Measurements from ENCODE around the gene NFKBIZ. TPM values are rescaled to one million over a fixed set of nuclear protein-coding genes. Genes with fewer than 3 reads are reported as not detected.

NFKBIZ gene
- total RNA-seq, 4 donors from 2014 or later = 37.5 to 132 (median 56.9) TPM

DNA sequence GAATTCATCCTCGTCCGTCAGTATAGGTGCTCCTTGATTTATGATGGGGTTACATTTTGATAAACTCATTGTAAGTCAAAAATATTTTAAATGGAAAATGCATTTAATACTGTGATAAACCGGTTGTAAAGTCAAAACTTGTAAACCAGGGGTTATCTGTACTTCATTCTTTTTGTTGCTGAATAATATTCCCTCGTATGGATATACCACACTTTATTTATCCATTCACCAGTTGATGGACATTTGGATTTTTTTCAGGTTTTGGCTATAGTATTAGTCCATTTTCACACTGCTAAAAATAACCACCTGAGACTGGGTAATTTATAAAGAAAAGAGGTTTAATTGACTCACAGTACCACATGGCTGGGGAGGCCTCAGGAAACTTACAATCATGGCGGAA, 47.7 kb downstream of the NFKBIZ start:
- no peaks in the 10 kb centered on the region for H3K9me3 ChIP-seq
- no peak overlapping the region for H3K27ac ChIP-seq
- TF ChIP-seq, protein P1, sequence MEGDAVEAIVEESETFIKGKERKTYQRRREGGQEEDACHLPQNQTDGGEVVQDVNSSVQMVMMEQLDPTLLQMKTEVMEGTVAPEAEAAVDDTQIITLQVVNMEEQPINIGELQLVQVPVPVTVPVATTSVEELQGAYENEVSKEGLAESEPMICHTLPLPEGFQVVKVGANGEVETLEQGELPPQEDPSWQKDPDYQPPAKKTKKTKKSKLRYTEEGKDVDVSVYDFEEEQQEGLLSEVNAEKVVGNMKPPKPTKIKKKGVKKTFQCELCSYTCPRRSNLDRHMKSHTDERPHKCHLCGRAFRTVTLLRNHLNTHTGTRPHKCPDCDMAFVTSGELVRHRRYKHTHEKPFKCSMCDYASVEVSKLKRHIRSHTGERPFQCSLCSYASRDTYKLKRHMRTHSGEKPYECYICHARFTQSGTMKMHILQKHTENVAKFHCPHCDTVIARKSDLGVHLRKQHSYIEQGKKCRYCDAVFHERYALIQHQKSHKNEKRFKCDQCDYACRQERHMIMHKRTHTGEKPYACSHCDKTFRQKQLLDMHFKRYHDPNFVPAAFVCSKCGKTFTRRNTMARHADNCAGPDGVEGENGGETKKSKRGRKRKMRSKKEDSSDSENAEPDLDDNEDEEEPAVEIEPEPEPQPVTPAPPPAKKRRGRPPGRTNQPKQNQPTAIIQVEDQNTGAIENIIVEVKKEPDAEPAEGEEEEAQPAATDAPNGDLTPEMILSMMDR (IDR thresholded peaks at IDR 0.05) = no peak
- TF ChIP-seq POLR2A (IDR thresholded peaks at IDR 0.05) = no peak
- 95 to 98% methylated on average over 5 of the region's 5 CpGs for WGBS, 2 donors
- H3K27me3 ChIP-seq = no peaks in the 10 kb centered on the region
- DNase-seq = no peak
- H3K4me1 ChIP-seq = no peaks in the 10 kb centered on the region
- intact Hi-C loops (cut with DNase I) = no loop called here
- no peak overlapping the region for H3K4me3 ChIP-seq (replicated peaks in 1 of 3)
- no peaks in the 10 kb centered on the region for H3K36me3 ChIP-seq

DNA sequence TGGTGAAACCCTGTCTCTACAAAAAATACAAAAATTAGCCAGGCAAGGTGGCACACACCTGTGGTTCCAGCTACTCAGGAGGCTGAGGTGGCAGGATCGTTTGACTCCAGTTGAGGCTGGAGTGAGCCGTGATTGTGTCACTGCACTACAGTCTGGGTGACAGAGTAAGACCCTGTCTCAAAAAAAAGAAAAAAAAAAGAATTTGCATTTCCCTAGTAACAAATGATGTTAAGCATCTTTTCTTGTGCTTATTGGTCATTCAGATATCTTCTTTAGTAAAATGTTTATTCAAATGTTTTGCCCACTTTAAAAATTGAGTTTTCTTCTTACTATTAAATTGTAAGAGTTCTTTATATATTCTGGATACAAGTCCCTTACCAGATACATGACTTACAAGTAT, 48.7 kb downstream of the NFKBIZ start:
- no peaks in the 10 kb centered on the region for H3K9me3 ChIP-seq
- no peak for DNase-seq
- no peaks in the 10 kb centered on the region for H3K4me1 ChIP-seq
- no peaks in the 10 kb centered on the region for H3K27me3 ChIP-seq
- 85 to 90% methylated on average over 2 of the region's 2 CpGs for WGBS, 2 donors
- TF ChIP-seq POLR2A (IDR thresholded peaks at IDR 0.05) = no peak
- TF ChIP-seq, protein P1 (IDR thresholded peaks at IDR 0.05) = no peak
- no peak overlapping the region for H3K4me3 ChIP-seq (replicated peaks in 1 of 3)
- H3K36me3 ChIP-seq = no peaks in the 10 kb centered on the region
- H3K27ac ChIP-seq = no peak overlapping the region
- intact Hi-C loops (cut with DNase I) = no loop called here

DNA sequence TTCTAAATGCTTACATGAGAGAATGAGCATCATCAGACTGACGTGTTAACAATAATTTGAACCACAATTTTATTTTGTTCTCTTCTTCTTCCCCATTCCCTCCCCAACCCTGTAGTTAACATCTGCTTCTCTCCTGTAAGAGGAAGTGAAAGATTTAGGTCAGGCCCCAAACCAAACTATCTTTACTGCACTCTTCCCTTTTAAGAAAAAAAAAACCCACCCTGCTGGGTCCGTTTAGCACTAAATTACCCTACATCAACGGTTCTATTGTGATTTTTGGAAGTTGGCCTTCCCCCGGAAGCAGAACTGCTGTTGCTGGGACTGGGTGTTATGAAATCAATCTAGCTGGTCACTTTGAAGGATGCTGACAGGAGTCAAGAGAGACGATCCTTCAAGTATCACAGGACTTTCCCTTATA, 49.4 kb downstream of the NFKBIZ start:
- Histone ChIP-seq H3K4me3 (replicated peaks in 1 of 3) (no peak overlapping the region), H3K27me3 (no peaks in the 10 kb centered on the region), H3K9me3 (no peaks in the 10 kb centered on the region), H3K36me3 (no peaks in the 10 kb centered on the region), H3K27ac (no peak overlapping the region), H3K4me1 (no peaks in the 10 kb centered on the region)
- WGBS, 2 donors = 61 to 62% methylated on average over 5 of the region's 5 CpGs
- no peak for TF ChIP-seq POLR2A (IDR thresholded peaks at IDR 0.05)
- TF ChIP-seq, protein P1 (IDR thresholded peaks at IDR 0.05) = no peak
- no peak for DNase-seq
- intact Hi-C loops (cut with DNase I) = no loop called here

DNA sequence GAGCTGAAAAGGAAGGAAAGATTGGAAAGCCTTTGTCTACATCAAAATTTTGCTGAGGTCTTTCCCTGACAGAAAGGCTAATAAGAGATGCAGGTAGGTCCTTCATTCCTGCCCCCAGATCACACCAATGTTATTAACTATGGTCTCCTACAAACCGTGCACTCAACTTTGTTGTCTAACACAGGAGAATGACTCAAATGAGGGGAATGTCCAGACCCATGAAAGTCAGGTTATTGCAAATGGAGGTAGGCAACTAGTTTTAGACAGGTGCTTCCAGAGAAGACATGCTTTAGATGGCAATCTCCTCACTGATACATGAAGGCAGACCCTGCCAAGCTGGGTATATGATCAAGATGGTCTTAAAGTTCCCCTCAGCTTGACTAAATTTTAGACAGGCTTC, 51.0 kb downstream of the NFKBIZ start:
- no peak for DNase-seq
- H3K4me1 ChIP-seq = no peaks in the 10 kb centered on the region
- H3K27me3 ChIP-seq = no peaks in the 10 kb centered on the region
- TF ChIP-seq POLR2A (IDR thresholded peaks at IDR 0.05) = no peak
- TF ChIP-seq, protein P1 (IDR thresholded peaks at IDR 0.05) = no peak
- H3K4me3 ChIP-seq (replicated peaks in 1 of 3) = no peak overlapping the region
- H3K36me3 ChIP-seq = no peaks in the 10 kb centered on the region
- WGBS, 2 donors = 89 to 96% methylated on average over 1 of the region's 1 CpG
- intact Hi-C loops (cut with DNase I) = no loop called here
- H3K27ac ChIP-seq = no peak overlapping the region
- no peaks in the 10 kb centered on the region for H3K9me3 ChIP-seq

DNA sequence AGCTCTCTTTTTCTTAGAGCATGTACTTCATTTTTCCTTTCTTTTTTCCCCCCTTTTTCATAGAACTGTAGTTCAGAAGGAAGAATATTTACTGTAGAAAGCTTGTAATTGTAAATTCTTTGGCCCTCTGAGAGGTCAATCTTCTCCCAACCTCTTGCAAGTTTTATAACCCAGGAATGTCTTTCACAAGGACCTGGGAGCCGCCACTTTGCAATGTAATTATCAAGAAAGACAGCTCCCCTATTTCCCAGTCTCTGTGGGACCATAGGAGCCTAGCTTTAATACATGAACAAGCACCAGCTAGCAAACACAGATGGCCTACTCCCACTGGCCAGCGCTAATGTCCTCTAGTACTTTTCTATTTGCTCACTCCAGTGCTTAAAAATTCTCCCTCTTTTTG, 51.4 kb downstream of the NFKBIZ start:
- intact Hi-C loops (cut with DNase I) = no loop called here
- Histone ChIP-seq H3K36me3 (no peaks in the 10 kb centered on the region), H3K4me3 (replicated peaks in 1 of 3) (no peak overlapping the region), H3K9me3 (no peaks in the 10 kb centered on the region), H3K27me3 (no peaks in the 10 kb centered on the region), H3K27ac (no peak overlapping the region), H3K4me1 (no peaks in the 10 kb centered on the region)
- 96 to 98% methylated on average over 2 of the region's 2 CpGs for WGBS, 2 donors
- DNase-seq = no peak
- TF ChIP-seq POLR2A (IDR thresholded peaks at IDR 0.05) = no peak
- TF ChIP-seq, protein P1 (IDR thresholded peaks at IDR 0.05) = no peak

Measured in thyroid gland (tissue), 4 donors.